GM19328 (cell line): ENCODE results near the gene SLC2A11.

ENCODE experiments used
- ATAC-seq: cut with Tn5 transposase; IDR thresholded peaks from one replicate; pipeline ENCODE4 v1.9.1; 2021; ENCODE audit warnings: mild to moderate bottlenecking, moderate library complexity; ENCODE audit not compliant: unreplicated experiment

The SLC2A11 gene

GRCh38 chr22:23857606-23858483 is at the start of gene SLC2A11:
Gene SLC2A11 (plus strand): TSS chr22:23857875. CDS start chr22:23858000, 125 bp downstream.
- peak; percentile 92 for ATAC-seq

DNA sequence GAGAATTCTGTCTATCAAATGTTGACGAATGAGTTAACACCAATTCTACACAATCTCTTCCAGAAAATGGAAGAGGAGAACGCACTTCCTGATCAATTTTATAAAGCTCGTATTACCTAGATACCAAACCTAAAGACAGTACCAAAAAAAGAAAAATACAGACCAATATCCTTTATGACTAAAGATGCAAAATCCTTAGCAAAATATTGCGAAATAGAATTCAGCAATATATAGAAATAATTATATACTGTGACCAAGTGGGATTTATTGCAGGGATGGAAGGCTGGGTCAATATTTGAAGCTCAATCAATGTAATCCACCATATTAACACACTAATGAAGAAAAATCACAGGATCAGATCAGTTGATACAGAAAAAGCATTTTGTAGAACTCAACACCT is 45.3 kb upstream of the SLC2A11 start:
- no peak for ATAC-seq

- no peak for ATAC-seq
These were observed 42.0 kb upstream of the SLC2A11 start for GRCh38 chr22:23815541-23816155.

GRCh38 chr22:23816156-23816976 is 41.3 kb upstream of the SLC2A11 start:
- ATAC-seq: no peak

GRCh38 chr22:23817146-23817545 is 40.5 kb upstream of the SLC2A11 start:
- no peak for ATAC-seq

DNA sequence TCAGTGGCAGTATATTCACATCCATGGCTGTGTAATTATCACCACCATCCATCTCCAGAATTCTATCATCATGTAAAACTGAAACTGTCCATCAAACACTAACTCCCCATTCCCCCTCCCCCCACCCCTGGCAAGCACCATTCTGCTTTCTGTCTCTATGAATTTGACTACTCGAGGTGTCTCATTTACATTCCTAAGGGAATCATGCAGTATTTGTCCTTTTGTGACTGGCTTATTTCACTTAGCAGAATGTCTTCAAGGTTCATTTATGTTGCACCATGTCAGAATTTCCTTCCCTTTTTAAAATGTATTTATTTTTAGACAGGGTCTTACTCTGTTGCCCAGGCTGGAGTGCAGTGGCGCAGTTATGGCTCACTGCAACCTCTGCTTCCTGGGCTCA is 39.1 kb upstream of the SLC2A11 start:
- no peak for ATAC-seq

GRCh38 chr22:23820748-23821211 is 36.9 kb upstream of the SLC2A11 start:
- ATAC-seq: no peak

- no peak for ATAC-seq
These were observed 35.5 kb upstream of the SLC2A11 start for GRCh38 chr22:23822101-23822671.

- ATAC-seq: no peak
These were observed 34.3 kb upstream of the SLC2A11 start for GRCh38 chr22:23823331-23823791.

GRCh38 chr22:23824476-23825245 is 33.0 kb upstream of the SLC2A11 start:
- no peak for ATAC-seq

DNA sequence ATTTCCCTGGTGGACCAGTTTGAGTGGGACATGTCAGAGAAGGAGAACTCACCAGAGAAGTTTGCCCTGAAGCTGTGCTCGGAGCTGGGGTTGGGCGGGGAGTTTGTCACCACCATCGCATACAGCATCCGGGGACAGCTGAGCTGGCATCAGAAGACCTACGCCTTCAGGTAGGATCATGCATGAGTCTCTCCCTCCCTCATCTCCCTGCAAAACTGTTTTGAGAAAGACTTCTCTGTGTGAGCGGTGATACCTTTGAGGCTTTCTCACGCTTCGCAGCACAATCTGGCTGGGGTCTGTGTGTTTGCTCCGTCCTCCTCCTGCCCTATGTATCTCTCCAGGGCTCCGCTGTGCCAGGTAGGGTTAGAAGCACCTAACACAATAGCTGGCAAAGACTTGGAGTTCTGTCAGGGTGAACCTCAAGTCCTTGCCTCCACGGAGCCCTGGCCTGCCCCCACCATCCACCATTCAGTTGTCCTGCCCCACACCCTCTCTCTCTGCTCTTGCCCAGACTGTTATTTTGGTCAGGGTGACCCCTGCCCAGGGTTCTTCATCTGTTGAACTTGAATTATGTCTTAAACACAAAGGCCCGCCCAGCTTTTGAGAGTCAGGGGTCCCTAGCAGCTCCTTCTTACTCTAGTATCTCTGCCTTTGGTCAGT is 32.3 kb upstream of the SLC2A11 start:
- no peak for ATAC-seq

- no peak for ATAC-seq
These were observed 30.9 kb upstream of the SLC2A11 start for GRCh38 chr22:23826510-23827350.

GRCh38 chr22:23827351-23827995 is 30.2 kb upstream of the SLC2A11 start:
- no peak for ATAC-seq

- no peak for ATAC-seq
These were observed 28.6 kb upstream of the SLC2A11 start for GRCh38 chr22:23828800-23829680.

DNA sequence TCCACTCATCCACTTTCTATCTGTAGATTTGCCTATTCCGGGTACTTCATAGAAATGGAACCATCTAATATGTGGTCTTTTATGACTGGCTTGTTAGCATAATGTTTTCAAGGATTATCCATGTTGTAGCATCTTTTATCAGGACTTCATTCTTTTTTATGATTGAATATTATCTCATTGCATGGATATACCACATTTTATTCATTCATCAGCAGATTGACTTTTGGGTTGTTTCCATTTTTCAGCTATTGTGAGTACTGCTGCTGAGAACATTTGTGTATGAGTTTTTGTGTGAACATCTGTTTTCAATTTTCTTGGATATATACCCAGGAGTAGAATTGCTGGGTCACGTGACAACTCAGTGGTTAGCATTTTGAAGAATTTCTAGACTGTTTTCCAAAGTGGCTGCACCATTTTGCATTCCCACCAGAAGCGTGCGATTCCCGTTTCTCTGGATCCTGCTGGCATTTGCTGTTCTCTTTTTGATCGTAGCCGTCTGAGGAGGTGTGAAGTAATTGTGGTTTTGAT is 27.8 kb upstream of the SLC2A11 start:
- ATAC-seq: no peak

DNA sequence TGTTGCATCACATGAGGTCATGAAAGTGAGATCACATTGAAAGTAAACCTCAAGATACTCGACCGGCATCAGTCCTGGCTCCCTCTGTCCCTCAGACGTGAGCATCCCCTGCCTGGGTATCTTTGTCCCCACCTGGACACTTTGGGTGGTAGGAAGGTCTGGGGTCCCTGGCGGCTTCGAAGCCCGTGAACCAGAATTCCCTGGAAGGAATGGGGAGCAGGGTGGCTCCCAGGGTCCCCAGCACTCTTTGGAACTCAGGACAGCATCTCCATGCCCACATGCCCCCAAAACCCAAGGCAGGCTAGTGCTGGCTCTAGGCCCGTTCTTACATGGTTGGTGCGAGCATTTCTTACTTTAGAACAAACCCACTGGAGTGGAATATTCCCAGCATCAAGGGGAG is 26.4 kb upstream of the SLC2A11 start:
- no peak for ATAC-seq

DNA sequence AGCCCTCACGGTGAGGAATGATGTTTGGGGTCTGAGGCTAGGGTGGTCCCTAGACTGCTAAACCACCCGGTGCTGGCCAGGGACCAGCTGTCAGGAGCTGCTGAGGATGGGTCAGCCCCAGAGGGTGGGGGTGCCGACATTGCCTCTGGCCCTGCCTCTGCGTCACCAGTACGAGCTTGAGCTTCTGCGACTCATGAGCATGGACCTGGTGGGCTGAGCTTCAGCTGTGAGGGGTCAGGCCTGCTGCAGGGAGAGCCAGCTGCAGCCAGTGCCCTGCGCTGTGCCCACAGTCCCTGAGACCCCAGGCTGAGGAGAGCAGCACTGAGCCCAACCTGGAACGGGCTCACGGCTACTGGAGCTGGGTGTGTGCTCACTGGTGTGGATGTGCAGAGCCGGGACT is 25.9 kb upstream of the SLC2A11 start:
- ATAC-seq: no peak
